ENCODE results near the gene ESRRA.

Gene ESRRA

GRCh38 chr11:64361659-64362058 is 56.3 kb downstream of the ESRRA start:
- DNase-seq: no peak
- Histone ChIP-seq H3K9me3 (ENCODE audit: control extremely low read depth in 1 of 5, control insufficient read depth in 4 of 5, insufficient read depth in 2 of 5, low read depth in 1 of 5, low read length in 4 of 5) (no peaks in the 10 kb centered on the region), H3K36me3 (ENCODE audit: control insufficient read depth in 4 of 4, insufficient read depth in 4 of 4, low read length in 3 of 4) (peaks cover 17 to 53% (median 33%) of the 10 kb centered on the region in 4 experiments), H3K27me3 (replicated peaks in 2 of 5; ENCODE audit: control insufficient read depth in 4 of 5, insufficient read depth in 5 of 5, low read length in 4 of 5) (no peaks in the 10 kb centered on the region), H3K27ac (ENCODE audit: insufficient read depth in 1 of 2, low read depth in 1 of 2, low read length in 2 of 2, poor library complexity in 1 of 2, severe bottlenecking in 2 of 2) (no peak overlapping the region), H3K4me3 (ENCODE audit: control insufficient read depth in 1 of 7, extremely low read depth in 1 of 7, insufficient read depth in 4 of 7, low read depth in 2 of 7, low read length in 6 of 7) (no peak overlapping the region), H3K4me1 (ENCODE audit: control extremely low read depth in 1 of 4, control insufficient read depth in 4 of 4, insufficient read depth in 4 of 4, low read length in 3 of 4) (peaks cover 2 to 75% (median 40%) of the 10 kb centered on the region in 4 experiments)
- WGBS (ENCODE audit: insufficient coverage): 100% methylated on average over 3 of the region's 18 CpGs
- POLR2A ChIA-PET: no interaction called here
- CTCF ChIA-PET: interaction anchor here (0.8 to 2.9 kb wide), 4 partner anchors 30 to 283 kb away, joined by 3 to 18 read pairs (median 5); partner anchors contain the start of genes PRDX5 and TRMT112

GRCh38 chr11:64362339-64362738 is 57.0 kb downstream of the ESRRA start:
- H3K4me1 ChIP-seq (ENCODE audit: control extremely low read depth in 1 of 4, control insufficient read depth in 4 of 4, insufficient read depth in 4 of 4, low read length in 3 of 4): peaks cover 2 to 68% (median 40%) of the 10 kb centered on the region in 4 experiments
- H3K4me3 ChIP-seq (ENCODE audit: control insufficient read depth in 1 of 7, extremely low read depth in 1 of 7, insufficient read depth in 4 of 7, low read depth in 2 of 7, low read length in 6 of 7): no peak overlapping the region
- CTCF ChIA-PET: interaction anchor here (1.2 to 2.0 kb wide), 2 partner anchors 31 to 86 kb away, joined by 3 to 5 read pairs; no protein-coding TSS in a partner anchor
- peaks cover 17 to 58% (median 37%) of the 10 kb centered on the region in 4 experiments for H3K36me3 ChIP-seq (ENCODE audit: control insufficient read depth in 4 of 4, insufficient read depth in 4 of 4, low read length in 3 of 4)
- H3K27me3 ChIP-seq (replicated peaks in 2 of 5; ENCODE audit: control insufficient read depth in 4 of 5, insufficient read depth in 5 of 5, low read length in 4 of 5): no peaks in the 10 kb centered on the region
- H3K9me3 ChIP-seq (ENCODE audit: control extremely low read depth in 1 of 5, control insufficient read depth in 4 of 5, insufficient read depth in 2 of 5, low read depth in 1 of 5, low read length in 4 of 5): no peaks in the 10 kb centered on the region
- no peak for DNase-seq
- 95% methylated on average over 8 of the region's 10 CpGs for WGBS (ENCODE audit: insufficient coverage)
- POLR2A ChIA-PET: no interaction called here
- H3K27ac ChIP-seq (ENCODE audit: insufficient read depth in 1 of 2, low read depth in 1 of 2, low read length in 2 of 2, poor library complexity in 1 of 2, severe bottlenecking in 2 of 2): no peak overlapping the region

- CTCF ChIA-PET: interaction anchor here (0.8 to 1.8 kb wide), 4 partner anchors 8 to 55 kb away, joined by 3 to 5 read pairs (median 5); no protein-coding TSS in a partner anchor
Measured at GRCh38 chr11:64364435-64364834, 59.1 kb downstream of the ESRRA start.

GRCh38 chr11:64364911-64365310 is 59.6 kb downstream of the ESRRA start:
- Histone ChIP-seq H3K4me3 (ENCODE audit: control insufficient read depth in 1 of 7, extremely low read depth in 1 of 7, insufficient read depth in 4 of 7, low read depth in 2 of 7, low read length in 6 of 7) (no peak overlapping the region), H3K27me3 (replicated peaks in 2 of 5; ENCODE audit: control insufficient read depth in 4 of 5, insufficient read depth in 5 of 5, low read length in 4 of 5) (no peaks in the 10 kb centered on the region), H3K4me1 (ENCODE audit: control extremely low read depth in 1 of 4, control insufficient read depth in 4 of 4, insufficient read depth in 4 of 4, low read length in 3 of 4) (peaks cover 0 to 44% (median 16%) of the 10 kb centered on the region in 4 experiments), H3K27ac (ENCODE audit: insufficient read depth in 1 of 2, low read depth in 1 of 2, low read length in 2 of 2, poor library complexity in 1 of 2, severe bottlenecking in 2 of 2) (no peak overlapping the region), H3K36me3 (ENCODE audit: control insufficient read depth in 4 of 4, insufficient read depth in 4 of 4, low read length in 3 of 4) (peaks cover 17 to 83% (median 53%) of the 10 kb centered on the region in 4 experiments), H3K9me3 (ENCODE audit: control extremely low read depth in 1 of 5, control insufficient read depth in 4 of 5, insufficient read depth in 2 of 5, low read depth in 1 of 5, low read length in 4 of 5) (no peaks in the 10 kb centered on the region)
- no peak for DNase-seq
- ChIA-PET CTCF (interaction anchor here (0.7 to 1.8 kb wide), 4 partner anchors 9 to 290 kb away, joined by 3 to 5 read pairs (median 4); no protein-coding TSS in a partner anchor), POLR2A (no interaction called here)
- WGBS (ENCODE audit: insufficient coverage): 83% methylated on average over 1 of the region's 4 CpGs

More at GRCh38 chr11:64364435-64364834, 59.1 kb downstream of the ESRRA start:
- Histone ChIP-seq H3K4me3 (ENCODE audit: control insufficient read depth in 1 of 7, extremely low read depth in 1 of 7, insufficient read depth in 4 of 7, low read depth in 2 of 7, low read length in 6 of 7) (no peak overlapping the region), H3K9me3 (ENCODE audit: control extremely low read depth in 1 of 5, control insufficient read depth in 4 of 5, insufficient read depth in 2 of 5, low read depth in 1 of 5, low read length in 4 of 5) (no peaks in the 10 kb centered on the region), H3K4me1 (ENCODE audit: control extremely low read depth in 1 of 4, control insufficient read depth in 4 of 4, insufficient read depth in 4 of 4, low read length in 3 of 4) (peaks cover 2 to 49% (median 21%) of the 10 kb centered on the region in 4 experiments), H3K27me3 (replicated peaks in 2 of 5; ENCODE audit: control insufficient read depth in 4 of 5, insufficient read depth in 5 of 5, low read length in 4 of 5) (no peaks in the 10 kb centered on the region), H3K27ac (ENCODE audit: insufficient read depth in 1 of 2, low read depth in 1 of 2, low read length in 2 of 2, poor library complexity in 1 of 2, severe bottlenecking in 2 of 2) (no peak overlapping the region), H3K36me3 (ENCODE audit: control insufficient read depth in 4 of 4, insufficient read depth in 4 of 4, low read length in 3 of 4) (peaks cover 17 to 78% (median 50%) of the 10 kb centered on the region in 4 experiments)
- peak in 2 of 3 donors; percentile 47 to 48 for DNase-seq
- POLR2A ChIA-PET: no interaction called here
- WGBS (ENCODE audit: insufficient coverage): 71% methylated on average over 2 of the region's 6 CpGs
